Measurements from ENCODE around the gene USP43. TPM values are rescaled to one million over a fixed set of nuclear protein-coding genes. Genes with fewer than 3 reads are reported as not detected.

The USP43 gene
- total RNA-seq, 1 donor from 2014 or later = 0.99 TPM

Other genes starting within 250 kb of the USP43 start
- 52.1 TPM for gene STX8, start 69.7 kb upstream of the USP43 start, total RNA-seq
- gene CFAP52, start 68.9 kb upstream of the USP43 start, total RNA-seq = not detected
- 15.9 TPM for gene DHRS7C, start 146.1 kb downstream of the USP43 start, total RNA-seq
- not detected for gene GSG1L2, start 176.6 kb downstream of the USP43 start, total RNA-seq
- 0.30 TPM for gene GLP2R, start 180.4 kb downstream of the USP43 start, total RNA-seq

Measured in skin of body (tissue), 1 donor.